GM23338 (cell line): ENCODE measurements around the gene ZDHHC11B.
"Not testable (repeated sequence)": the region's sequence is repeated elsewhere in the genome, so short reads cannot be mapped to it uniquely, and the experiment has no call there.

ENCODE experiments used
- CREB1 ChIP-seq: fragments of 250-450 bp; sonication (Bioruptor Pico); IDR thresholded peaks from 2 replicates; pipeline ENCODE4 v1.5.0; 2020; ENCODE audit warnings: low read depth, mild to moderate bottlenecking, moderate library complexity
- CTCF ChIP-seq, 2 experiments: fragments of 200-600 bp in 1 of 2; sonication (generic) in 1 of 2; conservative IDR thresholded peaks; 2 replicates each; pipeline versions ENCODE4 v1.5.1 to v1.6.1; 2016 to 2017; ENCODE audit warnings: antibody characterized with exemption in 2 of 2, low read depth in 2 of 2, mild to moderate bottlenecking in 2 of 2, moderate library complexity in 1 of 2
- EZH2 ChIP-seq: fragments of 200-600 bp; sonication (generic); IDR thresholded peaks from one replicate; pipeline ENCODE4 v1.8.0; 2017; ENCODE audit warnings: antibody characterized with exemption, mild to moderate bottlenecking, low read depth; ENCODE audit not compliant: unreplicated experiment
- EZH2phosphoT487 ChIP-seq: fragments of 200-600 bp; sonication (generic); IDR thresholded peaks from one replicate; pipeline ENCODE4 v1.8.1; 2018; ENCODE audit warnings: antibody characterized with exemption; ENCODE audit not compliant: unreplicated experiment
- NANOG ChIP-seq: IDR thresholded peaks from 2 replicates; pipeline ENCODE4 v1.6.1; 2016; ENCODE audit warnings: antibody characterized with exemption, borderline replicate concordance
- POLR2AphosphoS5 ChIP-seq: IDR thresholded peaks from 2 replicates; pipeline ENCODE4 v1.6.1; 2016; ENCODE audit warnings: antibody characterized with exemption, low read depth
- REST ChIP-seq: IDR thresholded peaks from one replicate; pipeline ENCODE4 v1.6.1; 2018; ENCODE audit warnings: antibody characterized with exemption; ENCODE audit not compliant: unreplicated experiment
- ZNF462 ChIP-seq: fragments of 250-450 bp; sonication (Bioruptor Pico); IDR thresholded peaks from 2 replicates; pipeline ENCODE4 v1.5.0; 2020; ENCODE audit warnings: mild to moderate bottlenecking, moderate library complexity

GRCh38 chr5:688348-689010 is 96.0 kb downstream of the ZDHHC11B start:
- not testable (repeated sequence) for TF ChIP-seq CTCF (conservative IDR thresholded peaks at IDR 0.05; ENCODE audit: low read depth in 2 of 2); EZH2; EZH2phosphoT487; POLR2AphosphoS5; CREB1 (CRISPR knock-in tag); REST; ZNF462 (CRISPR knock-in tag); NANOG
